HEK293 (cell line): ENCODE measurements around the gene FFAR2.
"Not testable (repeated sequence)": the region's sequence is repeated elsewhere in the genome, so short reads cannot be mapped to it uniquely, and the experiment has no call there.

Experiments used
- CTCF ChIP-seq: fragments of 450-650 bp; formaldehyde crosslinking; IDR thresholded peaks from 2 replicates; pipeline ENCODE4 v1.5.1; 2016; ENCODE audit warnings: missing biosample characterization, missing genetic modification characterization
- KLF16 ChIP-seq: fragments of 450-650 bp; formaldehyde crosslinking; IDR thresholded peaks from 2 replicates; pipeline ENCODE4 v1.5.1; 2017; ENCODE audit warnings: missing biosample characterization, missing genetic modification characterization
- PBX3 ChIP-seq: sonication (generic); formaldehyde crosslinking; IDR thresholded peaks from 2 replicates; pipeline ENCODE4 v1.8.1; 2022; ENCODE audit warnings: mild to moderate bottlenecking, moderate library complexity, missing genetic modification reagents
- REST ChIP-seq: fragments of 450-650 bp; formaldehyde crosslinking; IDR thresholded peaks from 2 replicates; pipeline ENCODE4 v1.5.1; 2016; ENCODE audit warnings: missing biosample characterization, missing genetic modification characterization
- ZFP69B ChIP-seq: fragments of 450-650 bp; formaldehyde crosslinking; IDR thresholded peaks from 2 replicates; pipeline ENCODE4 v1.5.1; 2016; ENCODE audit warnings: missing biosample characterization, missing genetic modification characterization
- ZNF24 ChIP-seq: fragments of 450-650 bp; formaldehyde crosslinking; IDR thresholded peaks from 2 replicates; pipeline ENCODE4 v1.5.1; 2016; ENCODE audit warnings: missing biosample characterization, missing genetic modification characterization

GRCh38 chr19:35471075-35471474, 23.0 kb downstream of the FFAR2 start:
- not testable (repeated sequence) for TF ChIP-seq KLF16; REST (tag by site-specific recombination); ZNF24 (tag by site-specific recombination); PBX3 (CRISPR knock-in tag); CTCF (tag by site-specific recombination); ZFP69B (tag by site-specific recombination)
